HCT116 (cell line): Measurements from ENCODE around the gene YWHAE. TPM values are rescaled to one million over a fixed set of nuclear protein-coding genes. Genes with fewer than 3 reads are reported as not detected.

ENCODE experiments used
- ATAC-seq: fragments of 200-7000 bp; cut with Tn5 transposase; 2 replicates; pipeline ENCODE4 v1.9.1; 2020; ENCODE audit warnings: mild to moderate bottlenecking, moderate library complexity
- BruUV-seq: library from RNA; stranded (reverse); fragments of 400-500 nt; replicated peaks from 2 replicates; lab custom pipeline; 2021; lab: Mats Ljungman, UMichigan
- CTCF ChIA-PET: fragments of 300-600 bp; sonication (Branson Sonifier 250); formaldehyde crosslinking; loops from one replicate; lab custom pipeline; 2021; ENCODE audit warnings: antibody characterized with exemption; lab: Charles Lee
- POLR2A ChIA-PET: fragments of 300-600, 350-600 bp; sonication (Branson Sonifier 250); formaldehyde crosslinking; loops from one replicate; lab custom pipeline; 2021; ENCODE audit warnings: antibody characterized with exemption; lab: Charles Lee
- RAD21 ChIA-PET, 2 experiments: fragments of 300-600 bp; sonication (Branson Sonifier 250); formaldehyde crosslinking; loops; one replicate each; lab custom pipeline; 2023; ENCODE audit warnings: low total read pairs in 2 of 2; ENCODE audit not compliant: uncharacterized antibody in 2 of 2, unreplicated experiment in 2 of 2, low non-redundant PET in 1 of 2; lab: Charles Lee
- DNase-seq: peaks from one replicate; pipeline ENCODE4 v3.0.0-alpha.2; 2010; ENCODE audit warnings: low read depth, low spot score
- H2AFZ ChIP-seq: fragments of 200-600 bp; shearing (Covaris generic), sonication (generic); 2 replicates; pipeline ENCODE4 v1.6.1; 2017; ENCODE audit warnings: low read depth, mixed run types, mixed read lengths, antibody characterized with exemption, low read length; ENCODE audit not compliant: poor library complexity, severe bottlenecking
- H3K27ac ChIP-seq: 2 replicates; pipeline ENCODE4 v1.5.1; 2012; ENCODE audit warnings: low read depth, low read length
- H3K27me3 ChIP-seq: fragments of 200-600 bp; sonication (generic); 2 replicates; pipeline ENCODE4 v1.6.1; 2016; ENCODE audit warnings: mixed run types, low read length, mixed read lengths; ENCODE audit not compliant: insufficient read depth
- H3K36me3 ChIP-seq, 2 experiments: fragments of 200-500 bp in 1 of 2; fragments of 200-600 bp in 1 of 2; sonication (Bioruptor generic) in 1 of 2; sonication (generic) in 1 of 2; 2 replicates each; pipeline versions ENCODE4 v1.5.1 to v1.6.1; 2014 to 2016; ENCODE audit warnings: low read length in 2 of 2, inconsistent platforms in 1 of 2, mixed read lengths in 1 of 2, mixed run types in 1 of 2; ENCODE audit not compliant: insufficient read depth in 2 of 2, control insufficient read depth in 1 of 2
- H3K4me1 ChIP-seq, 2 experiments: fragments of 200-600 bp in 1 of 2; sonication (generic) in 1 of 2; 2 replicates each; pipeline versions ENCODE4 v1.5.1 to v1.6.1; 2012 to 2017; ENCODE audit warnings: low read length in 2 of 2, inconsistent platforms in 1 of 2, mild to moderate bottlenecking in 1 of 2, mixed read lengths in 1 of 2, mixed run types in 1 of 2, moderate library complexity in 1 of 2; ENCODE audit not compliant: insufficient read depth in 2 of 2, control insufficient read depth in 1 of 2
- H3K4me2 ChIP-seq: fragments of 200-600 bp; sonication (generic); 2 replicates; pipeline ENCODE4 v1.6.1; 2017; ENCODE audit warnings: mixed run types, low read length, mixed read lengths
- H3K4me3 ChIP-seq, 2 experiments: fragments of 200-600 bp in 1 of 2; sonication (generic) in 1 of 2; replicated peaks in 1 of 2; 2 replicates each; pipeline ENCODE4 v1.5.1; 2011 to 2016; ENCODE audit warnings: low read length in 2 of 2, control low read depth in 1 of 2, low read depth in 1 of 2, mild to moderate bottlenecking in 1 of 2, mixed read lengths in 1 of 2, mixed run types in 1 of 2
- H3K79me2 ChIP-seq: fragments of 200-600 bp; sonication (generic); 2 replicates; pipeline ENCODE4 v1.6.1; 2017; ENCODE audit warnings: mild to moderate bottlenecking, mixed run types, low read length, moderate library complexity, mixed read lengths; ENCODE audit not compliant: insufficient read depth
- H3K9ac ChIP-seq: fragments of 200-600 bp; sonication (generic); 2 replicates; pipeline ENCODE4 v1.6.1; 2016; ENCODE audit warnings: low read length, mixed read lengths
- H3K9me2 ChIP-seq: fragments of 200-600 bp; sonication (generic), shearing (Covaris generic); 2 replicates; pipeline ENCODE4 v1.6.1; 2017; ENCODE audit warnings: mixed run types, mild to moderate bottlenecking, moderate library complexity; ENCODE audit not compliant: insufficient read depth
- H3K9me3 ChIP-seq, 2 experiments: fragments of 200-500 bp in 1 of 2; fragments of 200-600 bp in 1 of 2; sonication (Bioruptor generic) in 1 of 2; sonication (generic) in 1 of 2; 2 replicates each; pipeline ENCODE4 v1.6.1; 2014 to 2017; ENCODE audit warnings: low read length in 2 of 2, mixed read lengths in 2 of 2, inconsistent platforms in 1 of 2, low read depth in 1 of 2, mild to moderate bottlenecking in 1 of 2, mixed run types in 1 of 2, moderate library complexity in 1 of 2; ENCODE audit not compliant: control insufficient read depth in 1 of 2, insufficient read depth in 1 of 2
- H4K20me1 ChIP-seq: fragments of 200-600 bp; sonication (generic), shearing (Covaris generic); 2 replicates; pipeline ENCODE4 v1.6.1; 2017; ENCODE audit warnings: mixed run types, mild to moderate bottlenecking, moderate library complexity; ENCODE audit not compliant: insufficient read depth
- ATF3 ChIP-seq: IDR thresholded peaks from 2 replicates; pipeline ENCODE4 v1.6.1; 2012
- ELF1 ChIP-seq: IDR thresholded peaks from 2 replicates; pipeline ENCODE4 v1.6.1; 2012; ENCODE audit warnings: low read depth, borderline replicate concordance
- EZH2 ChIP-seq: fragments of 200-600 bp; sonication (generic); IDR thresholded peaks from 2 replicates; pipeline ENCODE4 v1.6.1; 2017; ENCODE audit warnings: antibody characterized with exemption, mixed run types
- EZH2phosphoT487 ChIP-seq: fragments of 200-600 bp; IDR thresholded peaks from 2 replicates; pipeline ENCODE4 v1.6.1; 2018; ENCODE audit warnings: antibody characterized with exemption, borderline replicate concordance
- JUND ChIP-seq: IDR thresholded peaks from 2 replicates; pipeline ENCODE4 v1.6.1; 2012
- REST ChIP-seq: IDR thresholded peaks from 2 replicates; pipeline ENCODE4 v1.6.1; 2012; ENCODE audit warnings: low read depth
- SP1 ChIP-seq: IDR thresholded peaks from 2 replicates; pipeline ENCODE4 v1.6.1; 2012; ENCODE audit warnings: low read depth
- TCF7L2 ChIP-seq: IDR thresholded peaks from 2 replicates; pipeline ENCODE4 v1.7.0; 2011; ENCODE audit warnings: borderline replicate concordance, inconsistent platforms; ENCODE audit not compliant: insufficient read depth, insufficient read length; ENCODE audit errors: extremely low read depth
- ZBTB33 ChIP-seq: IDR thresholded peaks from 2 replicates; pipeline ENCODE4 v1.6.1; 2011; ENCODE audit warnings: mild to moderate bottlenecking, low read length, moderate library complexity; ENCODE audit not compliant: insufficient replicate concordance; ENCODE audit errors: extremely low read depth
- ZNF274 ChIP-seq: fragments of 200-500 bp; sonication (Bioruptor generic); IDR thresholded peaks from 2 replicates; pipeline ENCODE4 v1.6.1; 2014; ENCODE audit warnings: mild to moderate bottlenecking, low read depth, low read length, inconsistent platforms
- intact Hi-C: fragments of 100-400 bp; cut with micrococcal nuclease; formaldehyde crosslinking; loops from 2 replicates; pipeline ENCODE4 v1.10.0; 2022
- total RNA-seq: library from RNA; stranded (reverse); gene quantifications from one replicate; pipeline ENCODE4 v1.2.1, GENCODE V29; 2021; ENCODE audit not compliant: unreplicated experiment
- TF ChIP-seq, protein P1 (sequence below): IDR thresholded peaks from 2 replicates; pipeline ENCODE4 v1.6.1; 2012

The YWHAE gene
- total RNA-seq, 1 experiment from 2014 or later, result 735 TPM

GRCh38 chr17:1362964-1363363 is 37.1 kb downstream of the YWHAE start:
- no peak overlapping the region for H3K4me2 ChIP-seq
- peaks cover 28 to 42% of the 10 kb centered on the region in 2 experiments for H3K36me3 ChIP-seq
- no peak overlapping the region for H3K4me3 ChIP-seq
- no peak for TF ChIP-seq ELF1
- no peak for TF ChIP-seq ZNF274
- TF ChIP-seq SP1, result no peak
- H3K79me2 ChIP-seq, result peaks cover 98% of the 10 kb centered on the region
- DNase-seq (no peak), ATAC-seq (no peak)
- BruUV-seq, result no TSS peak
- H4K20me1 ChIP-seq, result peaks cover 64% of the 10 kb centered on the region
- no peaks in the 10 kb centered on the region for H3K9me3 ChIP-seq
- no peaks in the 10 kb centered on the region for H3K27me3 ChIP-seq
- POLR2A ChIA-PET, result no interaction called here
- H3K9ac ChIP-seq, result no peak overlapping the region
- H3K9me2 ChIP-seq, result no peaks in the 10 kb centered on the region
- RAD21 ChIA-PET, result no interaction called here
- CTCF ChIA-PET, result no interaction called here
- intact Hi-C loops, result no loop called here
- H3K4me1 ChIP-seq, result peaks cover 12 to 49% of the 10 kb centered on the region in 2 experiments
- no peak overlapping the region for H3K27ac ChIP-seq
- no peak overlapping the region for H2AFZ ChIP-seq

DNA sequence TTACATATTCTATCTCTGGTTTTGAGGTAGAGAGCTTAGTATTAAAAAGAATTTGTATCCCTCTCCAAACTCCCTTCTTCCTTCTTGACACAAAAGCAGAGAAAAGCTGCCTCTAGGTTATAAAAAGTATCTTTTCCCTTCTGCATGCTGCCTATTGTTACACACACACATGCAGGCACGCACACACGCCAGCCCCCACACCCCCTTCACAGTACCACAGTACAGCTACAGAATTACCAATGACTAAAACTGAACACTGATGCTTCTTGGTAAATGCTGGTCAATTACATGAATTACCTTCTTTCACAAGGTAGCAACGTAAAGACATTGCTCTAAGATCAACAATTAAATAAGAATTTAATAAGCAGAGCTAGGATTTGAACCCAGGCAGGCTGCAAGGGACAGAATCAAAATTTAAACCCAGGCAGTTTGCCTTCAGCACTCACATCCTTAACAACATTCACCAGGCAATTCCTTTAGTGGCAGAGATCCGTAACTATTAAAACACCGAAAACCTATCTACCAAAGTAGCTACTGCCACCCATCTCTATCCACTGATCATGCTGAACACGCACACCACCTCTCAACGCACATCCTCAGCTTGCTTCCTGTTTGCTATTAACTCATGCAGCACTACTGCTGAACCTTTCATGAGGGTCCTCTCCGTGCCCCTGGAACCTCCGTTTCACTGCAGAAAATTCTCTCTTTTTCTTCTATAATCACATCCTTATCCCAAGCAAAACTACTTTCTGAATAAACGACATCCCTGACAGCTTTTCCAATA is 37.8 kb downstream of the YWHAE start:
- Histone ChIP-seq H3K4me3 (no peak overlapping the region), H3K27me3 (no peaks in the 10 kb centered on the region), H4K20me1 (peaks cover 58% of the 10 kb centered on the region), H3K4me1 (peaks cover 9 to 42% of the 10 kb centered on the region in 2 experiments), H3K9me2 (no peaks in the 10 kb centered on the region), H3K27ac (no peak overlapping the region), H2AFZ (no peak overlapping the region), H3K9ac (no peak overlapping the region), H3K79me2 (peaks cover 98% of the 10 kb centered on the region), H3K4me2 (no peak overlapping the region), H3K36me3 (peaks cover 28 to 42% of the 10 kb centered on the region in 2 experiments), H3K9me3 (no peaks in the 10 kb centered on the region)
- POLR2A ChIA-PET, result interaction anchor here (0.8 kb wide), 1 partner anchor 38 kb away, joined by 4 read pairs; the partner anchor contains the start of gene YWHAE
- BruUV-seq, result no TSS peak
- CTCF ChIA-PET, result interaction anchor here (0.6 to 1.4 kb wide), 2 partner anchors 10 to 154 kb away, joined by 3 to 4 read pairs; partner anchors contain the start of gene INPP5K
- no peak for TF ChIP-seq EZH2phosphoT487
- TF ChIP-seq ZBTB33, result no peak
- no peak for TF ChIP-seq JUND
- no peak for TF ChIP-seq ATF3
- no peak for TF ChIP-seq REST
- no peak for TF ChIP-seq ZNF274
- TF ChIP-seq, protein P1, sequence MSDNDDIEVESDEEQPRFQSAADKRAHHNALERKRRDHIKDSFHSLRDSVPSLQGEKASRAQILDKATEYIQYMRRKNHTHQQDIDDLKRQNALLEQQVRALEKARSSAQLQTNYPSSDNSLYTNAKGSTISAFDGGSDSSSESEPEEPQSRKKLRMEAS, result no peak
- TF ChIP-seq ELF1, result no peak
- TF ChIP-seq TCF7L2, result no peak
- TF ChIP-seq EZH2, result no peak
- ATAC-seq, result no peak
- RAD21 ChIA-PET, result no interaction called here
- no peak for DNase-seq
- intact Hi-C loops, result no loop called here
